Epithelial cell of proximal tubule (primary cell): ENCODE measurements around the gene RGS6. TPM values are rescaled to one million over a fixed set of nuclear protein-coding genes. Genes with fewer than 3 reads are reported as not detected.

Experiments
- DNase-seq: peaks from one replicate; pipeline ENCODE4 v3.0.0-alpha.2; 2011; ENCODE audit warnings: low read depth
- H3K4me3 ChIP-seq: 2 replicates; pipeline ENCODE4 v1.5.1; 2011; ENCODE audit warnings: low read depth, mild to moderate bottlenecking, low read length
- total RNA-seq: library from RNA; depleted of rRNA; stranded (reverse); fragments of >200 nt; gene quantifications from 2 replicates; pipeline ENCODE4 v1.2.3, GENCODE V29; 2015
- TF ChIP-seq, protein P1 (sequence below): conservative IDR thresholded peaks from 2 replicates; pipeline ENCODE4 v1.5.1; 2012; ENCODE audit warnings: low read depth, mild to moderate bottlenecking, low read length

RGS6 gene
- total RNA-seq, 1 donor from 2014 or later, result not detected

DNA sequence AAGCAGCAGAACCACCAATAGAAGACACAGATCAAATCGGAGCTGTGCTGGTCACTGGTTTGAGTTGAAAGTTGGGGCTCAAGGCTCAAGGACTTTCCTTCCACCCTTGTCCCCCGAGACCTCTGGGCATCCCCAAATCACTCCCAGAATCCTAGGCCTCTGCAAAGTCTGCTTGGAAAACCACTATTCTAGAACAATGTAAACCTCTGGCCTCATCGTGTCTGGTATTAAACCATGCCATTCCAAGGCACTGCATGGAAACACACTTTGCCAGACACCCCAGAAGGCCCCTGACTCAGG is 673.6 kb downstream of the RGS6 start:
- TF ChIP-seq, protein P1, sequence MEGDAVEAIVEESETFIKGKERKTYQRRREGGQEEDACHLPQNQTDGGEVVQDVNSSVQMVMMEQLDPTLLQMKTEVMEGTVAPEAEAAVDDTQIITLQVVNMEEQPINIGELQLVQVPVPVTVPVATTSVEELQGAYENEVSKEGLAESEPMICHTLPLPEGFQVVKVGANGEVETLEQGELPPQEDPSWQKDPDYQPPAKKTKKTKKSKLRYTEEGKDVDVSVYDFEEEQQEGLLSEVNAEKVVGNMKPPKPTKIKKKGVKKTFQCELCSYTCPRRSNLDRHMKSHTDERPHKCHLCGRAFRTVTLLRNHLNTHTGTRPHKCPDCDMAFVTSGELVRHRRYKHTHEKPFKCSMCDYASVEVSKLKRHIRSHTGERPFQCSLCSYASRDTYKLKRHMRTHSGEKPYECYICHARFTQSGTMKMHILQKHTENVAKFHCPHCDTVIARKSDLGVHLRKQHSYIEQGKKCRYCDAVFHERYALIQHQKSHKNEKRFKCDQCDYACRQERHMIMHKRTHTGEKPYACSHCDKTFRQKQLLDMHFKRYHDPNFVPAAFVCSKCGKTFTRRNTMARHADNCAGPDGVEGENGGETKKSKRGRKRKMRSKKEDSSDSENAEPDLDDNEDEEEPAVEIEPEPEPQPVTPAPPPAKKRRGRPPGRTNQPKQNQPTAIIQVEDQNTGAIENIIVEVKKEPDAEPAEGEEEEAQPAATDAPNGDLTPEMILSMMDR, result no peak
- H3K4me3 ChIP-seq, result no peak overlapping the region
- DNase-seq, result no peak

DNA sequence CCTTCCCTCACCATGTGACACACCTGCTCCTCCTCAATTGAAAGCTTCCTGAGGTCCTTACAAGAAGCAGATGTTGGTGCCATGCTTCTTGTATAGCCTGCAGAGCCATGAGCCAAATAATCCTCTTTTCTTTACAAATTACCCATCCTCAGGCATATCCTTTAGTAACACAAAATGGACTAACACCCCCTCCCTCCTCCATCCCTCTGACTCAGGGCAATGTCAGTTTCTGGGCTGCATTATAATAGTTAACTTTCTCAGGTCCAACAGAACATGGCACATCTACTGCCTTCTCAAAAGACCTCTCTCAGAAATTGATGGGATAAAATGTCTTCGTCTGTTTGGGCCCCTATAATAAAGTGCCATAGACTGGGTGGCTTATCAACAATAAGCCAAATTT is 674.6 kb downstream of the RGS6 start:
- DNase-seq, result no peak
- no peak overlapping the region for H3K4me3 ChIP-seq
- TF ChIP-seq, protein P1, result no peak

DNA sequence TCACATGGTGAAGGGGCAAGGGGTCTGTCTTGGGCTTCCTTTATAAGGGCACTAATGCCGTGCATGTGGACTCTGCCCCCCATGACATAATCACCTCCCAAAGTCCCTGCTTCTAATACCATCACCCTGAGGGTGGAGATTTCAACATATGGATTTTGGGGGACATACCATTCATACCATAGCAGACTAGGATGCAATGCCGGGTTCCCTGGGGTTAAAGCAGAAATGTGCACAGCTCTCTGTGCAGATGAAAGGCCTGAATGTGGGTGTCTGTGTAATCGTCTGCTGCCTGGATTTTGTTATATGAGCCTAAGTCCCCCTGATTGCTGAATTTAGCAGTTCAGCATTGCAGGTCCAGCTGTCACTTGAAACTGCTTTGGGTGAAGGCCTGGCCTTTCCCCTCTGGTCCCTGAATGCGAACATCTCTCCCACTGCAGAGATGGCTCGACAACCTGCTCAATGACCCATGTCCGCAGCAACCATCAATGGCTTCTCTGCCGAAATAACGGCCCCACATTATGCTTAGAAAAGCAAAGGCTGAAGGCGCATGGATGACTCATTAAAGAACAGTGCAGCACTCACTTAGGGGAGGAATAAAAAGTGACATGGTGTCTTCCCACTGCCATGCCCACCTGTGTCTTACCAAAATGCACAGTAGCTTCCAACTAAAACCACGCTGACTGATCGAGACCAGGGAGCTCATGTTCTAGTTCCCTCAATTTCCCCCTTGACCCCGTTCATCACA is 675.3 kb downstream of the RGS6 start:
- H3K4me3 ChIP-seq, result no peak overlapping the region
- no peak for DNase-seq
- TF ChIP-seq, protein P1, result no peak

DNA sequence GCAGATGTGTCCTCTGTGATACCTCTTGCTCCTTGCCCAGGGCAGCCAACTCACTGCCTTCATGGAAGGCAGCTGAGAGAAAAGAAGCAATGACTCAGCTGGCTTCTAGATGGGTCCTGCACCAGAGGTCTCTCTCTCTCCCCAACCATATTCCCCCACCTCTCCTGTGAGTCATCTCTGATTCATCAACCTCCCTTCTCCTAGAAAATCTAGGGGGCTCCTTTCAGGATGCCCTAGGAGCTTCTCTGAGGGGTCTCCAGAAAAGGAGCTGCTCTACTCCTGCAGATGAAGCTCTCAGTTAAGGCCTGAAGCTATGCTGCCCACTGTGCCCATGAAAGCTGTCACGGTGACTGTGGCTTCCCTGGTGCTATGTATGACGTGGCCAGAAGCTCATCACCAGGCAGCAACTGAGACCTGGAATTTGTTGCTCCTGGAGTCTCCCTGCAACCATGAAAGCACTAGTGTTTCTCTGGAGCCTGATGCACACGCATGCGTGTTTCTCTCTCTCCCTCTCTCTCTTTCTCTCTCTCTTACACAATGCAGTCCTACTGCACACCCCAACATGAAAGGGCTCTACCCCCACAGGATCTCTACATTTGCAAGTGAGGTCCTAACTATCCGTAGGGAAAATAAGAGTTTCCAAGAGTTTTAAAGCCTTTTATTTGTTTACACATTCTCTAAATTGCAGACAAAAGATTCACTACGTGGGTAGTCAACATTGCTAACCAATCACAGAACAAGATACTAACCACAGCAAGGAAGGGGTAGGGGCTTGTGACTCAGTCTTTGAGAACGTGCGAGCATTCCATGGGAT is 676.4 kb downstream of the RGS6 start:
- DNase-seq, result peak; percentile 64
- H3K4me3 ChIP-seq, result no peak overlapping the region
- TF ChIP-seq, protein P1, result no peak

DNA sequence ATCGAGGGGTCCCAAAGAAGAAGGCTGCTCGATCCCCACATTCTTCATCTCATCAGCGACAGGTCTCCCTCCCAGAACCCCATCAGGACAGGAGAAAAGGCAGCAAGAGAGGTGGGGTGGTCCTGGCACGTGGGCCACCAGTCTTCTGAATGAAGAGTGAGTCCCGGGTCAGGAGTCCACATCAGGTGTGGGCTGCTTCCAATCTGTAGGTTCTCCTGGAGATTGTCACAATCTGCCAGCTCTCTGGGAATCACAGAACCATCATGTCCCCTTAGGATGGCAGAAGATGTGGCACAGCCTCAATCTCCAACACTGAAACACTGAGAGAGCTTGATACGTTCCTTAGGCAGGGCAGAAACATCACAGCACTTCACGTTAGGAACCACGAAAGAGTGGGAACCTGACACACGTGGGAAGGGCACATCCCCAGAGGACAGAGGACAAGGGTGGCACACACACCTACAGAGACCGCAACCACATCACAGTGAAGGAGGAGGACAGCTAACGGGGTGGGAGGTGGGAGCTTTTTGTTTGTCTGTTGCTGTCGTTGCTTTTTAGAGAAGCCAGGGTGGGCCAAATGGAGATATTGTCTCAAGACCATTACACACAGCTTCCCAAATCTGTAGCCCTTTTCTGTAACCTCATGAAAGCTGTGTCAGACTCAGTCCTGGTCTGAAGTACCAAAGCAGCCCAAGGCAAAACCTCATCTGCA is 677.1 kb downstream of the RGS6 start:
- TF ChIP-seq, protein P1, result no peak
- H3K4me3 ChIP-seq, result no peak overlapping the region
- no peak for DNase-seq

DNA sequence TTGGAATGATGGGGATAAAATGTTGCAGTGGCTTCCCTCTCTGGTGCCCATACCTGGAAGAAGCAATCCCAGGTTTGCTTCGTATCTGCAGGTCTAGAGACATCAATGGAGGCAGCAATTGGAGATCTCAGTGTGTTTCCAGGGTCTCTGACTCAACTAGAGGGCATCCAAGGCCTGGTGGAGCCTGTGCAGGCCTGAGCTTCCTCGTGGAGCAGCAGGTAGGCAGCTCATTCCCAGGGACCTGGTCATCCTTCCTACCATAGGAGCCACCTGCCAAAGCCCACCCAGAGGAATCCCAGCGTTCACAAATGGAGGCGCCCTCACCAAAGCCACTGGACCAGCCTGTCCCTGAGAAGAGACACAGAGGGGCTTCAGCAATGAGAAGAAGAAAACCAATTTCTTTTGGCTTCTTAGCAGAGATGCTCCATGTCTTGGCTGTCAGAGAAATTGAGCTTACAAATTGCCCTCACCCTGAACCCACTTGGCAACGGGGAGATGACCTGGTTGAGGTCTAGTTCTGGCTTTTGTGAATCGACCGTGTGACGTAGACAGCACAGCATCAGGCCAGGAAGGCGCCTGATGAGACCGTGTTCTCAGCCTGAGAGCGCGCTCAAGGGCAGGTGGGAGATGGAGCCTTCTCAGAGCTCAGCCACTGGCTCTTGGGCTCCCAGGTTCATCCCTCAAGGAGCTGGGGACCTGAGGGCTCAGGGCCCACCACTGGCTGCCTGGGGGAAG is 678.0 kb downstream of the RGS6 start:
- no peak for DNase-seq
- TF ChIP-seq, protein P1, result no peak
- H3K4me3 ChIP-seq, result no peak overlapping the region
